GM12873 (cell line): ENCODE data around the gene C19orf47.

Source experiments
- CTCF ChIP-seq: IDR thresholded peaks from 2 replicates; pipeline ENCODE4 v1.5.1; 2012; ENCODE audit warnings: low read depth, mild to moderate bottlenecking, moderate library complexity, low read length, control low read depth; ENCODE audit not compliant: insufficient read depth; ENCODE audit errors: missing control alignments

C19orf47 gene

GRCh38 chr19:40365010-40365409 lies 16.8 kb upstream of the C19orf47 start:
- TF ChIP-seq CTCF: no peak

- TF ChIP-seq CTCF: no peak
These were observed 14.9 kb upstream of the C19orf47 start for GRCh38 chr19:40363069-40363468.

GRCh38 chr19:40362160-40362559 lies 14.0 kb upstream of the C19orf47 start:
- no peak for TF ChIP-seq CTCF

- no peak for TF ChIP-seq CTCF
These were observed 12.6 kb upstream of the C19orf47 start for GRCh38 chr19:40360708-40361241.

- TF ChIP-seq CTCF: no peak
These were observed 12.0 kb upstream of the C19orf47 start for GRCh38 chr19:40360020-40360707.

- TF ChIP-seq CTCF: no peak
These were observed 10.6 kb upstream of the C19orf47 start for GRCh38 chr19:40358773-40359172.

GRCh38 chr19:40357640-40358039 lies 9.4 kb upstream of the C19orf47 start:
- no peak for TF ChIP-seq CTCF
